Choroid plexus epithelial cell (primary cell): ENCODE results near the gene PDGFC.

Source experiments
- DNase-seq: peaks from one replicate; pipeline ENCODE4 v3.0.0-alpha.2; 2010; ENCODE audit warnings: low read depth
- H3K4me3 ChIP-seq: 2 replicates; pipeline ENCODE4 v1.5.1; 2011; ENCODE audit warnings: low read depth, mild to moderate bottlenecking, control low read depth, low read length, moderate library complexity
- TF ChIP-seq, protein P1 (sequence below): conservative IDR thresholded peaks from 2 replicates; pipeline ENCODE4 v1.5.1; 2011; ENCODE audit warnings: low read depth, mild to moderate bottlenecking, control low read depth, inconsistent platforms, low read length, moderate library complexity

Gene PDGFC

DNA sequence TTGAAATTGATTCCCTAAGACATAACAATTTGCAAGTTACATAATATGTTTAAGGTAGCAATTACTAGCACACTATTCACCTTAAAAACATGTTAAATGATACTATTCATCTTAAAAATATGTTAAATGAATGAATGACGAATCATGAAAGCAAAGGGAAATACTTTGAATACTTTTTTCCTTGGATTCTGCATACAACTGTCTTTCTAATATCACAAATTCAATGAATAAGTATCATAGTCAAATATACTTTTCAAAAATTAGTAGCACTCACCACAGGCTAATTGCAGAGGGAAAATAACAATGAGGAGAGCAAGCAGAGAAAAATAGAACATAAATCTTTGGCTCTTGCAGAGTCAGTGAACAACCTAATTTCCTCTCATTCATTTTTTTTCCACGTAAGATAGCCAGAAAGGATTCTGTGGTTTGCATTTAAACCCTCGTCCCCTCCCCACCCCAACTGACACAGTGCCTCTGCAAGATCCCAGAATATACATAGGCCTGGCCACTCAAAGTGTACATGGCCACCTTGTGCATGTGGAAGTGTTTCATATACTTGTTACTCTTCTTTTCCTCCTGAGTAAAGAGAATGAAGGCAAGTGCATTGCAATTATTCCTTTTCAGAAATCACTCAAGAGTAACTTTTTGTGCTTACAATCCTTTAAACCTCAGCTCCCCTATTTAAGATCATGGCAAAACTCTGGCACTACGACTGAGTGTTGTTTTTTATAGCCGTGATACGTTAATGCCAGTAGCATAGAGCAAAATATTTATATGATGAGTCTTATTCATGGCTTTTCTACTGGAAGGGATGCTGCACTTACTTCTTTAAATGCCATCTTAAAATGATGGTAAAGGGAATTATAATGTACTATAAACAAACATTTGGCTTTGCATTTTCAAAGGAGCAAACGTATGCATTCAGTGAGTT, 236.4 kb downstream of the PDGFC start:
- DNase-seq = no peak
- H3K4me3 ChIP-seq = no peak overlapping the region
- TF ChIP-seq, protein P1, sequence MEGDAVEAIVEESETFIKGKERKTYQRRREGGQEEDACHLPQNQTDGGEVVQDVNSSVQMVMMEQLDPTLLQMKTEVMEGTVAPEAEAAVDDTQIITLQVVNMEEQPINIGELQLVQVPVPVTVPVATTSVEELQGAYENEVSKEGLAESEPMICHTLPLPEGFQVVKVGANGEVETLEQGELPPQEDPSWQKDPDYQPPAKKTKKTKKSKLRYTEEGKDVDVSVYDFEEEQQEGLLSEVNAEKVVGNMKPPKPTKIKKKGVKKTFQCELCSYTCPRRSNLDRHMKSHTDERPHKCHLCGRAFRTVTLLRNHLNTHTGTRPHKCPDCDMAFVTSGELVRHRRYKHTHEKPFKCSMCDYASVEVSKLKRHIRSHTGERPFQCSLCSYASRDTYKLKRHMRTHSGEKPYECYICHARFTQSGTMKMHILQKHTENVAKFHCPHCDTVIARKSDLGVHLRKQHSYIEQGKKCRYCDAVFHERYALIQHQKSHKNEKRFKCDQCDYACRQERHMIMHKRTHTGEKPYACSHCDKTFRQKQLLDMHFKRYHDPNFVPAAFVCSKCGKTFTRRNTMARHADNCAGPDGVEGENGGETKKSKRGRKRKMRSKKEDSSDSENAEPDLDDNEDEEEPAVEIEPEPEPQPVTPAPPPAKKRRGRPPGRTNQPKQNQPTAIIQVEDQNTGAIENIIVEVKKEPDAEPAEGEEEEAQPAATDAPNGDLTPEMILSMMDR = no peak

GRCh38 chr4:156733582-156733981, 238.0 kb downstream of the PDGFC start:
- DNase-seq = no peak
- TF ChIP-seq, protein P1 = no peak
- H3K4me3 ChIP-seq = no peak overlapping the region

- no peak for DNase-seq
- TF ChIP-seq, protein P1 = no peak
- no peak overlapping the region for H3K4me3 ChIP-seq
Measured at GRCh38 chr4:156732634-156733033, 239.0 kb downstream of the PDGFC start.

- no peak overlapping the region for H3K4me3 ChIP-seq
- TF ChIP-seq, protein P1 = no peak
- no peak for DNase-seq
Measured at GRCh38 chr4:156729416-156729815, 242.2 kb downstream of the PDGFC start.

- DNase-seq = no peak
- no peak overlapping the region for H3K4me3 ChIP-seq
- TF ChIP-seq, protein P1 = no peak
Measured at GRCh38 chr4:156725257-156725656, 246.3 kb downstream of the PDGFC start.

- no peak for DNase-seq
- TF ChIP-seq, protein P1 = no peak
- no peak overlapping the region for H3K4me3 ChIP-seq
Measured at GRCh38 chr4:156723951-156724668, 247.5 kb downstream of the PDGFC start.
